A549 treated with DMSO at 1 μM for 4 hours (cell line): ENCODE measurements around the gene NHLRC2. TPM values are rescaled to one million over a fixed set of nuclear protein-coding genes. Genes with fewer than 3 reads are reported as not detected.

ENCODE experiments used
- total RNA-seq: library from RNA; stranded (reverse); fragments of 200-300 nt; extraction: Qiagen RNA extraction; gene quantifications from 5 replicates; pipeline ENCODE4 v1.2.3, GENCODE V29; 2022; ENCODE audit warnings: low read depth

NHLRC2 gene
- total RNA-seq, result 6.2 to 9.6 TPM (median 7.0 TPM) in 5 replicates

GRCh38 chr10:113854013-113854760 lies at the start of gene NHLRC2, which contains the start of gene DCLRE1A:
Gene NHLRC2 (plus strand): TSS chr10:113854661. CDS start chr10:113854873, 212 bp downstream.
Gene DCLRE1A (minus strand): TSS chr10:113854082. CDS start chr10:113853182, 900 bp downstream.

Other genes starting within 250 kb of the NHLRC2 start
- gene NRAP, start 190.6 kb upstream of the NHLRC2 start, total RNA-seq, result not detected in 5 replicates
- 31.5 to 42.2 TPM (median 38.4 TPM) in 5 replicates for gene CASP7, start 174.7 kb upstream of the NHLRC2 start, total RNA-seq
- gene PLEKHS1, start 103.0 kb upstream of the NHLRC2 start, total RNA-seq, result 0.05 to 0.19 TPM (median 0.08 TPM) in 4 of 5 replicates, not detected in the other
- gene DCLRE1A, start 579 bp upstream of the NHLRC2 start, total RNA-seq, result 9.9 to 12.3 TPM (median 10.4 TPM) in 5 replicates
- gene ADRB1, start 189.2 kb downstream of the NHLRC2 start, total RNA-seq, result 0.54 to 0.86 TPM (median 0.76 TPM) in 5 replicates